Neural progenitor cell (in vitro differentiated cells): ENCODE results near the gene MGRN1.

ENCODE experiments used
- CTCF ChIP-seq: fragments of 200-600 bp; sonication (generic); IDR thresholded peaks from 2 replicates; pipeline ENCODE4 v1.5.1; 2017; ENCODE audit warnings: antibody characterized with exemption, mild to moderate bottlenecking
- EZH2 ChIP-seq: fragments of 200-600 bp; sonication (generic); IDR thresholded peaks from 2 replicates; pipeline ENCODE4 v1.6.1; 2017; ENCODE audit warnings: antibody characterized with exemption, mild to moderate bottlenecking, moderate library complexity
- EZH2phosphoT487 ChIP-seq: fragments of 200-600 bp; sonication (generic); IDR thresholded peaks from 2 replicates; pipeline ENCODE4 v1.6.1; 2017; ENCODE audit warnings: antibody characterized with exemption

GRCh38 chr16:4660454-4661007 is 35.9 kb downstream of the MGRN1 start:
- TF ChIP-seq CTCF (no peak), EZH2 (no peak), EZH2phosphoT487 (no peak)
